GM10248 (cell line): ENCODE measurements around the gene BABAM2.

ENCODE experiments used
- CTCF ChIA-PET: fragments of 300-600 bp; sonication (Branson Sonifier 250); formaldehyde crosslinking; extraction: SDS; loops from one replicate; lab custom pipeline; 2021; ENCODE audit warnings: antibody characterized with exemption; lab: Yijun Ruan, JAX
- POLR2A ChIA-PET: fragments of 350-650 bp; sonication (Branson Sonifier 250); formaldehyde crosslinking; extraction: SDS; loops from one replicate; lab custom pipeline; 2020; ENCODE audit warnings: antibody characterized with exemption; lab: Yijun Ruan, JAX
- DNase-seq: peaks from one replicate; pipeline ENCODE4 v3.0.0; 2012; ENCODE audit errors: extremely low spot score
- TF ChIP-seq, protein P1 (sequence below): IDR thresholded peaks from 2 replicates; pipeline ENCODE4 v1.5.1; 2012; ENCODE audit warnings: mild to moderate bottlenecking, low read depth; ENCODE audit errors: extremely low read depth, missing control alignments, control extremely low read depth

BABAM2 gene

GRCh38 chr2:28135324-28135723 lies 244.8 kb downstream of the BABAM2 start:
- CTCF ChIA-PET: no interaction called here

DNA sequence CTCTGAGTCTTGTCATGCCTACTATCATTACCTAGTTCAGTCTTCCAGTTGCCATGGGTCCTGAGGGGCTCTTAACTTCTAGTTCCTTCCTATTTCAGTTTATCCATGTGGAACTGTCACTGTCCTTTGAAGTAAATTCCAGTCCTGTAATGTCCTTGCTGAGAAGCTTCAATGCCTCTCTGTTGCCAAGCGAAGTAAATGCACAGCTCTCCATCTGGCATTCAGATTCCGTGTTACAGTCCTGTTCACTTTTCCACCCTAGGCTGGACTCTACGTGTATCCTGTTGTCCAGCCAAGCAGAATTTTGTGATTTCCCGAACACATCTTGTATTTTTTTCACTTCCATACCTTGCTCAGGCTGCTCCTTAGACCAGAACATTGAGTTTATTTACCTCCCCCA lies 245.3 kb downstream of the BABAM2 start:
- POLR2A ChIA-PET: no interaction called here
- CTCF ChIA-PET: no interaction called here
- no peak for DNase-seq
- TF ChIP-seq, protein P1, sequence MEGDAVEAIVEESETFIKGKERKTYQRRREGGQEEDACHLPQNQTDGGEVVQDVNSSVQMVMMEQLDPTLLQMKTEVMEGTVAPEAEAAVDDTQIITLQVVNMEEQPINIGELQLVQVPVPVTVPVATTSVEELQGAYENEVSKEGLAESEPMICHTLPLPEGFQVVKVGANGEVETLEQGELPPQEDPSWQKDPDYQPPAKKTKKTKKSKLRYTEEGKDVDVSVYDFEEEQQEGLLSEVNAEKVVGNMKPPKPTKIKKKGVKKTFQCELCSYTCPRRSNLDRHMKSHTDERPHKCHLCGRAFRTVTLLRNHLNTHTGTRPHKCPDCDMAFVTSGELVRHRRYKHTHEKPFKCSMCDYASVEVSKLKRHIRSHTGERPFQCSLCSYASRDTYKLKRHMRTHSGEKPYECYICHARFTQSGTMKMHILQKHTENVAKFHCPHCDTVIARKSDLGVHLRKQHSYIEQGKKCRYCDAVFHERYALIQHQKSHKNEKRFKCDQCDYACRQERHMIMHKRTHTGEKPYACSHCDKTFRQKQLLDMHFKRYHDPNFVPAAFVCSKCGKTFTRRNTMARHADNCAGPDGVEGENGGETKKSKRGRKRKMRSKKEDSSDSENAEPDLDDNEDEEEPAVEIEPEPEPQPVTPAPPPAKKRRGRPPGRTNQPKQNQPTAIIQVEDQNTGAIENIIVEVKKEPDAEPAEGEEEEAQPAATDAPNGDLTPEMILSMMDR: no peak

More at GRCh38 chr2:28135324-28135723, 244.8 kb downstream of the BABAM2 start:
- POLR2A ChIA-PET: no interaction called here
- TF ChIP-seq, protein P1: no peak
- DNase-seq: no peak

- ChIA-PET CTCF (no interaction called here), POLR2A (no interaction called here)
- TF ChIP-seq, protein P1: no peak
- no peak for DNase-seq
These were observed 246.0 kb downstream of the BABAM2 start for GRCh38 chr2:28136556-28136955.

GRCh38 chr2:28137221-28137620 lies 246.7 kb downstream of the BABAM2 start:
- CTCF ChIA-PET: interaction anchor here (1.6 kb wide), 1 partner anchor 31 kb away, joined by 3 read pairs; no protein-coding TSS in a partner anchor
- TF ChIP-seq, protein P1: no peak
- no peak for DNase-seq
- POLR2A ChIA-PET: no interaction called here

DNA sequence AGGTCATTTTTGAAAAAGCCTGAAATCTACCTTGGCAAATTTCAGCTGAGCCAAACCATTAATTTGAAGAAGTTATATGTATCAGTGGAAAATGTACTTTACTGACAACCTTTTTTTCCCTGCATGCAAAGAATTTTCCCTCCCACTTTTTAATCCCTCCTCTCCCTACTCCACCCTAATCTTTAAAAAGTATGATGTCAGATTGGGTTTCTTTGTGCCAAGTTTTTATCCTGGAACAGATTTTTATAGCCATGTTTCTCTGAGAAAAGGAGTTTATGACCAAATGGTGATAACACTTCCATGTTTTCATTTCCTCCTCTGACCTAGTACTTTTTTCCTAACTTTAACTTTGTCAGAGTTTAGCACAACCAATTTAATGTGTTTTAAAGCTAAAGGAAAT lies 251.9 kb downstream of the BABAM2 start:
- CTCF ChIA-PET: no interaction called here
- TF ChIP-seq, protein P1: no peak
- POLR2A ChIA-PET: no interaction called here

DNA sequence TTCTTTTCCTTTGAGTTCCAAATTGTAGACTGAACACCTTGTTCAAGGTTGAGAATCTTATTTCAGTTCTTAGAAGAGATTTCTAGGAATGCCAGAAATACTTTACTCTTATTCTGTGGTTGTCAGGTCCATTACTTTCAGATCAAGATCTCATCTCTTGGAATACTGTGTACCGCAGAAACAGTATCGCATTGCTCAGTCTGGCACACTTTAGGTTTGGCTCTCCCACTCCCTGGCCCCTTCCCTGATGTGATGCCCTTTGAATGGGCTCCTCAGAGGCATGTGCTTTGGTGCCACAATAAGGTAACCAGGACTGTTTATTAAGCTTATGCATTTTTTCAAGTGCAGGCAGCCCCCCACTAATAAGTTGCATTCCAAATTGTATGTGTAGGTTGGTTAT lies 257.5 kb downstream of the BABAM2 start:
- DNase-seq: no peak
- TF ChIP-seq, protein P1: no peak
- POLR2A ChIA-PET: no interaction called here
- CTCF ChIA-PET: interaction anchor here (1.4 to 1.8 kb wide), 3 partner anchors 10 to 158 kb away, joined by 3 to 4 read pairs (median 3); no protein-coding TSS in a partner anchor

More for the DNA sequence above, 251.9 kb downstream of the BABAM2 start:
- DNase-seq: no peak
